Gastroesophageal sphincter (tissue), 4 donors: ENCODE measurements around the gene STK35. TPM values are rescaled to one million over a fixed set of nuclear protein-coding genes. Genes with fewer than 3 reads are reported as not detected.

Experiments used
- ATAC-seq: fragments of 150-250 bp; one replicate; pipeline ENCODE4 v1.9.1; 2016; ENCODE audit warnings: mild to moderate bottlenecking, moderate library complexity
- H3K27ac ChIP-seq, 4 donors: fragments of 200-600 bp; sonication (generic) in 3 of 4; 1 replicate in 3 of 4; 2 replicates in 1 of 4; pipeline ENCODE4 v1.5.1; 2016 to 2019
- H3K27me3 ChIP-seq: fragments of 200-600 bp; sonication (generic); one replicate; pipeline ENCODE4 v1.5.1; 2019
- H3K36me3 ChIP-seq, 2 donors: fragments of 200-600 bp; sonication (generic); one replicate each; pipeline ENCODE4 v1.5.1; 2019; ENCODE audit warnings: control low read depth in 1 of 2
- H3K4me1 ChIP-seq, 3 donors: fragments of 200-600 bp; sonication (generic); 1 replicate in 2 of 3; 2 replicates in 1 of 3; pipeline ENCODE4 v1.5.1; 2016 to 2019; ENCODE audit warnings: control low read depth in 2 of 3
- H3K4me3 ChIP-seq, 2 donors: fragments of 200-600 bp; sonication (generic); one replicate each; pipeline ENCODE4 v1.5.1; 2019; ENCODE audit warnings: mild to moderate bottlenecking in 1 of 2, moderate library complexity in 1 of 2
- H3K9me3 ChIP-seq, 3 donors: fragments of 200-600 bp; sonication (generic); one replicate each; pipeline ENCODE4 v1.5.1; 2017 to 2019; ENCODE audit warnings: control low read depth in 2 of 3
- CTCF ChIP-seq, 4 experiments: fragments of 200-600 bp in 2 of 4; fragments of 450-650 bp in 2 of 4; sonication (generic) in 1 of 4; IDR thresholded peaks; one replicate each; pipeline ENCODE4 v1.5.1; 2017 to 2019; ENCODE audit warnings: antibody characterized with exemption in 4 of 4, mild to moderate bottlenecking in 2 of 4, moderate library complexity in 2 of 4
- EP300 ChIP-seq: sonication (generic); formaldehyde crosslinking; IDR thresholded peaks from one replicate; pipeline ENCODE4 v1.6.1; 2017; ENCODE audit warnings: antibody characterized with exemption, mild to moderate bottlenecking
- POLR2A ChIP-seq, 2 donors: fragments of 450-650 bp; IDR thresholded peaks; one replicate each; pipeline ENCODE4 v1.6.1; 2017; ENCODE audit warnings: antibody characterized with exemption in 2 of 2, mild to moderate bottlenecking in 2 of 2, moderate library complexity in 1 of 2
- POLR2AphosphoS5 ChIP-seq: sonication (generic); formaldehyde crosslinking; IDR thresholded peaks from one replicate; pipeline ENCODE4 v1.6.1; 2017; ENCODE audit warnings: antibody characterized with exemption
- WGBS, 2 donors: methylation state at CpG; one replicate each; pipeline ENCODE4 v1.1.5; 2018; ENCODE audit warnings: low coverage in 1 of 2; 5-methylcytosine and 5-hydroxymethylcytosine counted together
- total RNA-seq, 4 donors: library from RNA; depleted of rRNA; stranded (reverse); fragments of >200 nt; gene quantifications; one replicate each; pipeline ENCODE4 v1.1.0, GENCODE V29; 2016

STK35 gene
- total RNA-seq, 4 donors from 2014 or later, result 18.3 to 24.6 (median 20.4) TPM

GRCh38 chr20:2133318-2134183, 31.9 kb downstream of the STK35 start:
- no peak for TF ChIP-seq EP300
- no peak for TF ChIP-seq POLR2A (IDR thresholded peaks at IDR 0.05)
- TF ChIP-seq POLR2AphosphoS5, result peak; percentile 62
- no peak for TF ChIP-seq CTCF (IDR thresholded peaks at IDR 0.05)
- no peak overlapping the region for H3K4me3 ChIP-seq
- peak overlapping the region; percentile 47 to 78 (median 77) for H3K27ac ChIP-seq
- peaks cover 8 to 94% (median 30%) of the 10 kb centered on the region in 3 donors for H3K4me1 ChIP-seq
- WGBS, 2 donors, result 5 to 8% methylated on average over 4 of the region's 9 CpGs
- peaks cover 0 to 5% of the 10 kb centered on the region in 2 donors for H3K36me3 ChIP-seq
- peak; percentile 81 for ATAC-seq
- H3K27me3 ChIP-seq, result no peaks in the 10 kb centered on the region
- H3K9me3 ChIP-seq, result no peaks in the 10 kb centered on the region

GRCh38 chr20:2135013-2135412, 33.4 kb downstream of the STK35 start:
- Histone ChIP-seq H3K27me3 (no peaks in the 10 kb centered on the region), H3K27ac (peak overlapping the region in 1 of 4 donors; percentile 76), H3K4me3 (no peak overlapping the region), H3K36me3 (no peaks in the 10 kb centered on the region), H3K9me3 (no peaks in the 10 kb centered on the region), H3K4me1 (peaks cover 12 to 95% (median 43%) of the 10 kb centered on the region in 3 donors)
- no peak for ATAC-seq
- TF ChIP-seq POLR2A (IDR thresholded peaks at IDR 0.05), result no peak
- 33 to 67% methylated on average over 1 to 3 of the region's 4 CpGs for WGBS, 2 donors

GRCh38 chr20:2136275-2136674, 34.6 kb downstream of the STK35 start:
- Histone ChIP-seq H3K27me3 (no peaks in the 10 kb centered on the region), H3K9me3 (no peaks in the 10 kb centered on the region), H3K27ac (no peak overlapping the region), H3K4me1 (peaks cover 13 to 96% (median 53%) of the 10 kb centered on the region in 3 donors), H3K4me3 (no peak overlapping the region), H3K36me3 (no peaks in the 10 kb centered on the region)
- 40 to 66% methylated on average over 2 to 4 of the region's 4 CpGs for WGBS, 2 donors
- TF ChIP-seq CTCF (IDR thresholded peaks at IDR 0.05), result no peak
- no peak for TF ChIP-seq POLR2A (IDR thresholded peaks at IDR 0.05)
- no peak for TF ChIP-seq POLR2AphosphoS5
- no peak for TF ChIP-seq EP300
- no peak for ATAC-seq

GRCh38 chr20:2137552-2138201, 36.0 kb downstream of the STK35 start:
- TF ChIP-seq EP300, result no peak
- no peak for TF ChIP-seq POLR2A (IDR thresholded peaks at IDR 0.05)
- no peak for TF ChIP-seq CTCF (IDR thresholded peaks at IDR 0.05)
- no peak for TF ChIP-seq POLR2AphosphoS5
- H3K9me3 ChIP-seq, result no peaks in the 10 kb centered on the region
- no peak overlapping the region for H3K4me3 ChIP-seq
- H3K4me1 ChIP-seq, result peaks cover 13 to 94% (median 51%) of the 10 kb centered on the region in 3 donors
- H3K27me3 ChIP-seq, result no peaks in the 10 kb centered on the region
- no peaks in the 10 kb centered on the region for H3K36me3 ChIP-seq
- H3K27ac ChIP-seq, result no peak overlapping the region
- ATAC-seq, result no peak
- WGBS, 2 donors, result 75 to 88% methylated on average over 9 to 11 of the region's 11 CpGs

- H3K4me1 ChIP-seq, result peaks cover 10 to 94% (median 44%) of the 10 kb centered on the region in 3 donors
- TF ChIP-seq CTCF (IDR thresholded peaks at IDR 0.05) (no peak), POLR2AphosphoS5 (no peak), EP300 (no peak), POLR2A (IDR thresholded peaks at IDR 0.05) (no peak)
- WGBS, 2 donors, result 87 to 100% methylated on average over 2 of the region's 2 CpGs
- H3K27ac ChIP-seq, result no peak overlapping the region
- H3K9me3 ChIP-seq, result no peaks in the 10 kb centered on the region
- no peaks in the 10 kb centered on the region for H3K27me3 ChIP-seq
- ATAC-seq, result no peak
- no peak overlapping the region for H3K4me3 ChIP-seq
- no peaks in the 10 kb centered on the region for H3K36me3 ChIP-seq
Measured at GRCh38 chr20:2138396-2138795, 36.8 kb downstream of the STK35 start.
